GM08714 (cell line): ENCODE data around the gene IFT122.

Experiments used
- H3K4me3 ChIP-seq: fragments of 200-500 bp; sonication (Bioruptor generic); 2 replicates; pipeline ENCODE4 v1.5.1; 2014; ENCODE audit warnings: mild to moderate bottlenecking, low read length, inconsistent platforms
- ZNF274 ChIP-seq: IDR thresholded peaks from 2 replicates; pipeline ENCODE4 v1.6.1; 2012; ENCODE audit warnings: mild to moderate bottlenecking, low read depth, low read length

Gene IFT122

DNA sequence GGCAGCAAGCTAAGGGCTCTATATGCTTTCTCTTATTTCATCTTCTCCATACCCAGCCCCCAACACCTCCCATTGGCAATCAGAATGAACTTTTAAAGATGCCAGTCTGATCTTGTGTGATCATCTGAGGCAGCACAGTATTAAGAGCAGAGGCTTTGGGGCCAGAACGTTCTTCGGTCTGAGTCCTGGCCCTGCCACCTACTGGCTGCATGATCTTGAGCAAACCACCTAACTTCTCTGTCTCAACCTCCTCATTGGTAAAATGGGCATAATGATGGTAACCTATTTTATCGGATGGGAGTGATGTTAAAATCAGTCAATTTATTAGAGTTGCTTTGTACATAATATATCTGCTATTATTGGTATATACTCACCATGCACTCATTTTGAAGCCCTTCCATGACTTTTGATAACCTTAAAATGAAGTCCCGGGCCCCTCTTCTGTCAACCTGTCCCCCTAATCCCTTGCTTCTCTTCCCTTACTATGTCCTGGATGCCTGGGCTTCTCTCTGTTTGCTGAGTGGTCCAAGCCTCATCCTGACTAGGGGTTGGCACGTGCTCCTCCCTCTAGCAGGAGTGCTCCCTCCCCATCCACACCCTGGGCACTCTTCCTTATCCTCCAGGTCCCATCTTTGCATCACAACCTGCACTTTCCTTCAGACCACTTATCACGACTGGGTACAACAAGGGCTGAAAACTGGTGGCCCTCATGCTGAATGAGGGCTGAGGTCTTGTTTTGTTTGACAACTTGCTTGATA, 17.9 kb upstream of the IFT122 start:
- no peak for TF ChIP-seq ZNF274
- H3K4me3 ChIP-seq = no peak overlapping the region

DNA sequence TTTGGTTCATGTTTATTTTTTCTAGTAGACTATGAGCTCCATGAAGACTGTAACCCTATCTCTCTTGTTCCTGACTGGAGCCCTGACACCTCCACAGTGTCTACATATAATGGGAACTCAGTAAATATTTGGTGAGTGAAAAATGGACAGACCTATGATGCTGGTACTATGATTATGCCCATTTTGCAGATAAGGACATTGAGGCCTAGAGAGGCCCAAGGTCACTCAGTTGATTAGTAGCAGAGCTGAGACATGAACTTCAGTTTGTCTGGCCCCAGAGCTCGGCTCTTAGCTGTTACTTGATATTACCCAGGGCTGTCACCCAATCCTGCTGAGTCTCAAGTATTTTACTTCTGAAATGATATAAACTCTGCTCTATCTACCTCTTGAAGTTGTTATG, 17.1 kb upstream of the IFT122 start:
- TF ChIP-seq ZNF274 = no peak
- no peak overlapping the region for H3K4me3 ChIP-seq

- no peak for TF ChIP-seq ZNF274
- H3K4me3 ChIP-seq = no peak overlapping the region
Measured at GRCh38 chr3:129424185-129424841, 15.7 kb upstream of the IFT122 start.

DNA sequence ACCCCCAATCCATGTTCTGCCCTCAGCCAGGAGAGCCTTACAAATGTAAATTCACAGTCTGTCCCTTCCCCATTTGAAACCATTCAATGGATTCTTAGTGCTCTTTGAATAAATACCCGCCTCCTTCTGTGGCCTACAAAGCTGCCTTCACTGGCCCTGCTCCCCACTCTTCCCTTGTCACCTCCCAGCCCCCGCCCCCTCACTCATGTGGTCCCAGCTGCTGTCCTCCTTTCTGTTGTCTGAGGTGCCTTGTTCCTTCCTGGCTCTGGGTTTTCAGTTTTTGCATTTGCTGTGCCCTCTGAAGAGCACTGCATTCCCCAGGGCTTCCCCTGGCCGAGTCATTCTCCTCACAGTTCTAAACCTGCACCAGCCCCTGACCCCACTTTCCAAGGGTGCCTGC, 14.8 kb upstream of the IFT122 start:
- no peak overlapping the region for H3K4me3 ChIP-seq
- TF ChIP-seq ZNF274 = no peak

GRCh38 chr3:129425619-129426018, 14.4 kb upstream of the IFT122 start:
- TF ChIP-seq ZNF274 = no peak
- no peak overlapping the region for H3K4me3 ChIP-seq

- peak overlapping the region; percentile 30; the same call in 1 of the 2 replicates for H3K4me3 ChIP-seq
- no peak for TF ChIP-seq ZNF274
Measured at GRCh38 chr3:129428007-129428375, 12.0 kb upstream of the IFT122 start.

DNA sequence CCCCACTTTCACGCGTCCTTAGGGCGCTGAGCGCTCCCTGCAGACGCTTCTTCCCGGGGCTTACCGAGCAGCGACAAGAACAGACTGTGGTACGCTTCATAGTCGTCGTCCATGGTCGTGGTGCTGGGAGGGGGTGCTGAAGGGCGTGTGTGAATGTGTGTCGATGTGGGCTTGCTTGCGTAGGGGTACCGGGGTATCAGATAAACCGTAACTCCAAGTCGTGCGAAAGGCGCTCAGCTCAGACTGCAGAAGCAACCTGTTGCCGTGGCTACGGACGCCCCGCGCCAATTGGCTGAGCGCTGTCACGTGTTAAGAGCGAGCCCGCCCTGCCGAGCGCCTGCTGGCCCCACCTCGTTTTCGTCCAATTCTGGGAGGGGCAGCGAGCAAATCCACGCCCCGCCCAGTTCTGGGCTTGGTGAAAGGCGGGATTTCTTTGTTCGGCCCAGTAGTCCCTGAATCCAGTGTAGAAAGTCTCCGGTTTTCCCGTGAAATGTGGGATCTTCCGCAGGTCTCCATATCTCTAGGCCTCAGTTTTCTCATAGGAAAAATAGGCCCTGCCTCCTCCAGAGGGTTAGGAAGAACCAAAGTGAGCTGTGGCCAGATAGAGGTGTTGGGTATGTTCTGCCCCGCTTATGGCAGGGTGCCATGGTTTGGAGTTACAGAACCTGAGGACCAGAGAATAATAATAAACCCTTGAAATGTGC, 11.5 kb upstream of the IFT122 start, which contains the start of gene EFCAB12:
EFCAB12 (minus strand) TSS at position 261 of the 704 bp plus-strand sequence; CDS start at position 113, 148 bp downstream.
- peak within 1 kb of the TSS; percentile 30; the same call in 1 of the 2 replicates for H3K4me3 ChIP-seq
- TF ChIP-seq ZNF274 = no peak

GRCh38 chr3:129429080-129429451, 11.0 kb upstream of the IFT122 start:
- no peak overlapping the region for H3K4me3 ChIP-seq
- no peak for TF ChIP-seq ZNF274

DNA sequence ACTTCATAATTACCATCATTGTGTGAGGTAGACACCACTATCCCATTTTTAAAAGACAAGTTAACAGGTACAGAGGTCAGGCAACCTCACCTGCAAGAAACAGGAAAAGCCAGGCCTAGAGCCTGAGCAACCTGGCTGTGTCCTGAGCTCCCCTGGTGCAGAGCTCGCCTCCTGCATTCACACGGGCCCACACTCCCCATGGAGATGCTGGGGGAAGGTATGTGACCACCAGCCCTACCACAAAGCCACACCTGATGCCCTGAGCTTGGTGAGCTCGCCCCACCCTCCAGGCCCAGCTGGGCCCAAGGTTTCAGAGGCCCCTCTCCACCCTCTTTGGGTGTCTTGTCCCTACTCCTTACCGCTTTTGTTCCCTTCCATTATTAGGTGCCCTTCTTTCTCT, 10.4 kb upstream of the IFT122 start:
- no peak overlapping the region for H3K4me3 ChIP-seq
- TF ChIP-seq ZNF274 = no peak

DNA sequence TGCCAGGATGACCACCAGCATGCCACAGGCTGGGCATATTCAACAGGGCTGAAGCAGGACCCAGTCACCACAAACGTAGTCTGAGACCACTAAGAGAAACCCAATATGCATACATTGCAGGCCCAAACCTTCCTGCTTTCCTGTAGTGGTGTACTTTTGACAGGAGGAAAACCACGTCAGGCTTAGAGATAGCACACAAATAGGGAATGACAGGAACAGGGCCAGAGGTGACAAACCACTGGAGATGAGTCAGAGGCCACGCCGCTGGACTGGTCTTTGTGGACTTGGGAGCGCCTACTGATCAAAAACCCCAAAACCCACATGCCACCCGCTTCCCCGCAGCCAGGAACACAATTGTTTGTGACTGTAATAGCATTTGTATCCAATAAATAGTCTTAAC, 8.0 kb upstream of the IFT122 start:
- H3K4me3 ChIP-seq = no peak overlapping the region
- TF ChIP-seq ZNF274 = no peak

DNA sequence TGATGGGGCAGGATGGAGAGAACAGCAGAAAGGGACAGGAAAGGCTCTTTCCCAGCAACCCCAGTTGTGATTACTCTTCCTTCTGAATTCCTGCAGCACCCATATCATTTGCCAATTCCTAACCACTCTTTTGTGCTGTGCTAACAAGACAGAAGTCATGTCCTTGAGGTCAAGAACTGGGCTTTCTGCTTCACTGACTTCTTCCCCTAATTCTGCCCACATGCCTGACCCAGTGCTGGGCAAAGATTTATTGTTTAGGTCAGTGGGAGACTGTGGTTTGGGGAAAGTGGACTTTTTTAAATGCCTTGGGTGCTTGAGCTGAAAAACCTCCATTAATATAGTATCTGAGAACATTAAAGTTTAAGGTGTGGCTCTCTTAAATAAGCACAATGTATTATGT, 7.4 kb upstream of the IFT122 start:
- no peak overlapping the region for H3K4me3 ChIP-seq
- TF ChIP-seq ZNF274 = no peak

DNA sequence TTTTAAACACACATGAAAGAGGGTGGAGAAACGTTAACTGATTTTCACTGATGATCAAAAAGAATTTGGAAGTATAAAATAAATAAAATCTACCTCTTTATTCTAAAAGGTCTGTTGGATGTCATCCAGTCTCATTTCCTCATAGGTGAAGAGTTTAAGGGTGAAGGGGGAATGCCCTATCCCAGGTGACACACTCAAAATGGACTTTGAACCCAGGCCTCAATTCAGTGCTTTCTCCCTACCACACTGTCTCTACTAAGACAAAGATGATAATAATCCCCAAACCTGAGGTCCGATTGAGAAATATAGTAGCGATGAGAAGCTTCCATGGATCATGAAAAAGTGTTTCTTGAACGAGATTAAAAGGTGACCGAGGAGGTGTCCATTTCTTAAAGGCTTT, 6.5 kb upstream of the IFT122 start:
- TF ChIP-seq ZNF274 = no peak
- no peak overlapping the region for H3K4me3 ChIP-seq

DNA sequence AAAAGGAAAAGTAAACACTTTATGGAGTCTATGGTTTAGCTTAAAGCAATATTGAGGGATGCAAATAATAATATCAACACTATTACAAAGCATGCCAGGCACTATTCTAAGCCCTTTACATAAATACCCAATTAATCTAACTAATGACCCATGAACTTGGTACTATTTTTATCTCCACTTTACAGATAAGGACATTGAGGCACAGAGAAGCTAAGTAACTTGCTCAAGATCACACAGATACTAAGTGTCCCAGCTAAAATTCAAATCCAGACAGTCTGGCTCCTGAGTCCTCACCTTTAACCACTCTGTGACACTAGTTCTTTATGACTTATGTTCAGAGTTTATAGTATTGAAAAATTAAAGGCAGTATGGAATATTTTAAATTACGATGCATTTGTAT, 5.9 kb upstream of the IFT122 start:
- no peak overlapping the region for H3K4me3 ChIP-seq
- TF ChIP-seq ZNF274 = no peak

GRCh38 chr3:129435367-129435766, 4.7 kb upstream of the IFT122 start:
- H3K4me3 ChIP-seq = no peak overlapping the region
- no peak for TF ChIP-seq ZNF274
